ENCODE data around the gene MAPKAP1.

MAPKAP1 gene

DNA sequence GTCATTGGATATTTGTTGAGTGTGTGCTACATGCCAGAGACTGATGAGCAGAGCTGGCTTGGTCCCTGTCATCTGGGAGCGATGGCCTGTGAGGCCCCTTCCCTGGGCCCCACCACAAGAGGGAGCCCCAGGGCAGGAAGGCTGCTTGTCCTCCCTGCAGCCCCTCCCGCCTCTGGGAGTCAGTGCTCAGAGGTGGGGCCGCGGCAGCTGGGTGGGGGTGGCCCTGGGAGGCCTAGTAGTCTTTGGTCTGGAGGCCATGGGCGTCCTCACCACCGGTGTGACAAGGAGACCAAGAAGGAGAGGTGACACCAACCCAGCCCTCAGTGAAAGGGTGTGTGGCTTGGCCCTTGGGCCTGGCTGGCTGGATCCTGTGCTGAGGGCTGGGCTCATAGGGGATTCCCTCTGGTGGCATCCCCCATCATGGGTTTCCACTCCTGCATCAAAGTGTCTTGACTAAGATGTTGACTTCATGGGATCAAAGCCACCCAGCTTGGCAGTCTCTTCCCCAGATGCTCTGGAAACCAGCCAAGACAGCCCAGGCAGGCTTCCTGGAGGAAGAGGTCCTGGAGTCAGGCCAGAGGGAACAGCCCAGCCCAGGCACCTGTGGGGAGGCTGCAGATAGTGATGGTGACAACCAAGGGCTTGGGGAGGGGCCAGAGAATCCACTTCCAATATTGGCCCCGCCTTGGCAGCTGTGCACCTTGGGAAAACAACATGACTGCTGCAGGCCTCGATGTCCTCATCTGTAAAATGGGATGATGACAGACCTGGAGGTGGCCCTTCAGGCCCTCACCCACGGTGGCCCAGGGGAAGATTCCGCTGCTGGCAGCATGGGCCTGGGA lies 278.7 kb downstream of the MAPKAP1 start:
- TF ChIP-seq TCF12 (IDR thresholded peaks at IDR 0.05; ENCODE audit: low read depth) (no peak), YY1 (IDR thresholded peaks at IDR 0.05; ENCODE audit: low read depth) (no peak), ZBTB7A (IDR thresholded peaks at IDR 0.05; ENCODE audit: low read depth) (no peak), EP300 (IDR thresholded peaks at IDR 0.05; ENCODE audit: borderline replicate concordance) (no peak), NFIC (IDR thresholded peaks at IDR 0.05) (peak; percentile 30; the same call in 1 of the 2 replicates), CEBPB (IDR thresholded peaks at IDR 0.05) (no peak), RAD21 (IDR thresholded peaks at IDR 0.05; ENCODE audit: low read depth) (peak; percentile 74)
- TF ChIP-seq, protein P1, sequence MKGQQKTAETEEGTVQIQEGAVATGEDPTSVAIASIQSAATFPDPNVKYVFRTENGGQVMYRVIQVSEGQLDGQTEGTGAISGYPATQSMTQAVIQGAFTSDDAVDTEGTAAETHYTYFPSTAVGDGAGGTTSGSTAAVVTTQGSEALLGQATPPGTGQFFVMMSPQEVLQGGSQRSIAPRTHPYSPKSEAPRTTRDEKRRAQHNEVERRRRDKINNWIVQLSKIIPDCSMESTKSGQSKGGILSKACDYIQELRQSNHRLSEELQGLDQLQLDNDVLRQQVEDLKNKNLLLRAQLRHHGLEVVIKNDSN (IDR thresholded peaks at IDR 0.05) = no peak
- TF ChIP-seq, protein P2, sequence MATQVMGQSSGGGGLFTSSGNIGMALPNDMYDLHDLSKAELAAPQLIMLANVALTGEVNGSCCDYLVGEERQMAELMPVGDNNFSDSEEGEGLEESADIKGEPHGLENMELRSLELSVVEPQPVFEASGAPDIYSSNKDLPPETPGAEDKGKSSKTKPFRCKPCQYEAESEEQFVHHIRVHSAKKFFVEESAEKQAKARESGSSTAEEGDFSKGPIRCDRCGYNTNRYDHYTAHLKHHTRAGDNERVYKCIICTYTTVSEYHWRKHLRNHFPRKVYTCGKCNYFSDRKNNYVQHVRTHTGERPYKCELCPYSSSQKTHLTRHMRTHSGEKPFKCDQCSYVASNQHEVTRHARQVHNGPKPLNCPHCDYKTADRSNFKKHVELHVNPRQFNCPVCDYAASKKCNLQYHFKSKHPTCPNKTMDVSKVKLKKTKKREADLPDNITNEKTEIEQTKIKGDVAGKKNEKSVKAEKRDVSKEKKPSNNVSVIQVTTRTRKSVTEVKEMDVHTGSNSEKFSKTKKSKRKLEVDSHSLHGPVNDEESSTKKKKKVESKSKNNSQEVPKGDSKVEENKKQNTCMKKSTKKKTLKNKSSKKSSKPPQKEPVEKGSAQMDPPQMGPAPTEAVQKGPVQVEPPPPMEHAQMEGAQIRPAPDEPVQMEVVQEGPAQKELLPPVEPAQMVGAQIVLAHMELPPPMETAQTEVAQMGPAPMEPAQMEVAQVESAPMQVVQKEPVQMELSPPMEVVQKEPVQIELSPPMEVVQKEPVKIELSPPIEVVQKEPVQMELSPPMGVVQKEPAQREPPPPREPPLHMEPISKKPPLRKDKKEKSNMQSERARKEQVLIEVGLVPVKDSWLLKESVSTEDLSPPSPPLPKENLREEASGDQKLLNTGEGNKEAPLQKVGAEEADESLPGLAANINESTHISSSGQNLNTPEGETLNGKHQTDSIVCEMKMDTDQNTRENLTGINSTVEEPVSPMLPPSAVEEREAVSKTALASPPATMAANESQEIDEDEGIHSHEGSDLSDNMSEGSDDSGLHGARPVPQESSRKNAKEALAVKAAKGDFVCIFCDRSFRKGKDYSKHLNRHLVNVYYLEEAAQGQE (IDR thresholded peaks at IDR 0.05; ENCODE audit: low read depth) = no peak
- TF ChIP-seq, protein P3, sequence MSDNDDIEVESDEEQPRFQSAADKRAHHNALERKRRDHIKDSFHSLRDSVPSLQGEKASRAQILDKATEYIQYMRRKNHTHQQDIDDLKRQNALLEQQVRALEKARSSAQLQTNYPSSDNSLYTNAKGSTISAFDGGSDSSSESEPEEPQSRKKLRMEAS (IDR thresholded peaks at IDR 0.05) = no peak

DNA sequence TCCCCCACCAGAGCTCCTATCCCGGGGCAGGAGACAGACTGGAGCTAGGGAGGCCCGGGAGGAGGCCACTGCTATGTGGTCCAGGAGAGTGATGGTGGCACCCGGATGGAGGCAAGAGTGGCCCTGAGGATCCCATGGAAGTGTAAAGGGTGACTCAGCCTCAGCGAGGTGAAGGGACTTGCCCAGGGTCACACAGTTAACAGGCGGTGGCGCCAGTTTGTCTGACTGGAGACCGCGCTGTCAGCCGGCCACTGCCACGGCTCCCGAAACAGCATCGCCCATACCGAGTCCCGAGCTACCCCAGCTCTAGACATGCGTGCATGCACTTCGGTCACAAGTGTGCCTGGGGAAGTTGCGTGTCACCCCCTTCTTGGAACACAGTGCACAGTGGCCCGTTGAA lies 279.5 kb downstream of the MAPKAP1 start:
- TF ChIP-seq, protein P2 (IDR thresholded peaks at IDR 0.05; ENCODE audit: low read depth) = no peak
- TF ChIP-seq FOXM1 (IDR thresholded peaks at IDR 0.05; ENCODE audit: borderline replicate concordance, low read depth) (no peak), YY1 (IDR thresholded peaks at IDR 0.05; ENCODE audit: low read depth) (no peak), ZBTB7A (IDR thresholded peaks at IDR 0.05; ENCODE audit: low read depth) (no peak), CREB1 (IDR thresholded peaks at IDR 0.05; ENCODE audit: low read depth) (no peak)
- TF ChIP-seq, protein P1 (IDR thresholded peaks at IDR 0.05) = no peak
- TF ChIP-seq, protein P3 (IDR thresholded peaks at IDR 0.05) = no peak

DNA sequence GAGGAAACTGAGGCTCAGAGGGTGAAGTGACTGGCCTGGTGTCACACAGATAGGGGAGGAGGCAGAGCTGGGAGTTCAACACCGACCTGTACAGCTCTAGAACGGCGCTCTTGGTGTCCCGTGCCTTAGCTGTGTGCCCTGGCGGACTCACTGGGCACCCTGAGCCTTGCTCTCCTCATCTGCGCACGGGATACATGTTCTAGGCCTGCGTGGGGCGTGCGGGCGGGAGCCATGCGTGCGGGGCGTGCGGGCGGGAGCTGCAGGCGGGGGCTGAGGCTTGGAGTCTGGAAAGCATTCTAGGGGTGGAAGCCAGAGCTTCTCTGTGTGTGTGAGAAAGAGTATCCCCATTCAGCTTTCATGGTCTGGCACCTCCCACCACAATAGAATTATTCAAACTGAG lies 280.1 kb downstream of the MAPKAP1 start:
- TF ChIP-seq RAD21 (IDR thresholded peaks at IDR 0.05; ENCODE audit: low read depth) = no peak
- TF ChIP-seq, protein P1 (IDR thresholded peaks at IDR 0.05) = no peak
- no peak for TF ChIP-seq CEBPB (IDR thresholded peaks at IDR 0.05)

DNA sequence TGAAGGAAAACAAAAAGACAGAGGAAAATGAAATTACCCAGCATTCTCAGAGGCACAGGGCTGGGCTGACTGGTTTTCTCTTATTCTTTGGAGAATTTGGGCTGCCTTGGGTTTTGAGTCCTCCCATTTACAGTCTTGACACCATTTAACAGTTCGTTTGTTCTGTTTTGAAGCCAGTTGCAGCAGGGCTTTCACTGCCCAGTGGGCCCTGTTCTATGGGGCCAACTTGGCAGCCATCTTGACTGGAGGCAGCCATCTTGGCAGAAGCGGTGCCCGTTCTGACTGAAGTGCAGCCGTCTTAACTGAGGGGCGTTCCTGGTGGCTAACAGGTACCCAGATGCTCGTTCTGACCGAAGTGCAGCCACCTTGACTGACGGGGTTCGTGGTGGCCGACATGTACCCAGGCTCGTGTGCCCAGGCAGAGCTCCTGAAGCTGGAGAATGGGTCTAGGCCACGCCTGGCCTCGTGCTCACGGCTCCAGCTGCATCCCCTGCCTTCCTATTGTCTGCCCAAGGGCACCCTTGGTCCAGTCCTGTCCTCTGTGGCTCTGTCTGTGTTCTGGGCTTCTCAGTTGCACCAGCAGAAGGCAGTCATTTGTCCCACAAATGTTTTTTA lies 281.0 kb downstream of the MAPKAP1 start:
- TF ChIP-seq, protein P2 (IDR thresholded peaks at IDR 0.05; ENCODE audit: low read depth) = no peak
- TF ChIP-seq RAD21 (IDR thresholded peaks at IDR 0.05; ENCODE audit: low read depth) = no peak
- peak; percentile 83 for TF ChIP-seq YY1 (IDR thresholded peaks at IDR 0.05; ENCODE audit: low read depth)
